ENCODE measurements around the gene KLK15.

The KLK15 gene

DNA sequence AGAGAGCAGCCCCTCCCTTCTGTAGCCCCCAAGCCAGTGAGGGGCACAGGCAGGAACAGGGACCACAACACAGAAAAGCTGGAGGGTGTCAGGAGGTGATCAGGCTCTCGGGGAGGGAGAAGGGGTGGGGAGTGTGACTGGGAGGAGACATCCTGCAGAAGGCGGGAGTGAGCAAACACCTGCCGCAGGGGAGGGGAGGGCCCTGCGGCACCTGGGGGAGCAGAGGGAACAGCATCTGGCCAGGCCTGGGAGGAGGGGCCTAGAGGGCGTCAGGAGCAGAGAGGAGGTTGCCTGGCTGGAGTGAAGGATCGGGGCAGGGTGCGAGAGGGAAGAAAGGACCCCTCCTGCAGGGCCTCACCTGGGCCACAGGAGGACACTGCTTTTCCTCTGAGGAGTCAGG, 25.5 kb upstream of the KLK15 start:
- no peak for TF ChIP-seq TAF1 (IDR thresholded peaks at IDR 0.05; ENCODE audit: borderline replicate concordance, insufficient read depth, low read length)
- TF ChIP-seq, protein P1, sequence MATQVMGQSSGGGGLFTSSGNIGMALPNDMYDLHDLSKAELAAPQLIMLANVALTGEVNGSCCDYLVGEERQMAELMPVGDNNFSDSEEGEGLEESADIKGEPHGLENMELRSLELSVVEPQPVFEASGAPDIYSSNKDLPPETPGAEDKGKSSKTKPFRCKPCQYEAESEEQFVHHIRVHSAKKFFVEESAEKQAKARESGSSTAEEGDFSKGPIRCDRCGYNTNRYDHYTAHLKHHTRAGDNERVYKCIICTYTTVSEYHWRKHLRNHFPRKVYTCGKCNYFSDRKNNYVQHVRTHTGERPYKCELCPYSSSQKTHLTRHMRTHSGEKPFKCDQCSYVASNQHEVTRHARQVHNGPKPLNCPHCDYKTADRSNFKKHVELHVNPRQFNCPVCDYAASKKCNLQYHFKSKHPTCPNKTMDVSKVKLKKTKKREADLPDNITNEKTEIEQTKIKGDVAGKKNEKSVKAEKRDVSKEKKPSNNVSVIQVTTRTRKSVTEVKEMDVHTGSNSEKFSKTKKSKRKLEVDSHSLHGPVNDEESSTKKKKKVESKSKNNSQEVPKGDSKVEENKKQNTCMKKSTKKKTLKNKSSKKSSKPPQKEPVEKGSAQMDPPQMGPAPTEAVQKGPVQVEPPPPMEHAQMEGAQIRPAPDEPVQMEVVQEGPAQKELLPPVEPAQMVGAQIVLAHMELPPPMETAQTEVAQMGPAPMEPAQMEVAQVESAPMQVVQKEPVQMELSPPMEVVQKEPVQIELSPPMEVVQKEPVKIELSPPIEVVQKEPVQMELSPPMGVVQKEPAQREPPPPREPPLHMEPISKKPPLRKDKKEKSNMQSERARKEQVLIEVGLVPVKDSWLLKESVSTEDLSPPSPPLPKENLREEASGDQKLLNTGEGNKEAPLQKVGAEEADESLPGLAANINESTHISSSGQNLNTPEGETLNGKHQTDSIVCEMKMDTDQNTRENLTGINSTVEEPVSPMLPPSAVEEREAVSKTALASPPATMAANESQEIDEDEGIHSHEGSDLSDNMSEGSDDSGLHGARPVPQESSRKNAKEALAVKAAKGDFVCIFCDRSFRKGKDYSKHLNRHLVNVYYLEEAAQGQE (IDR thresholded peaks at IDR 0.05; ENCODE audit: insufficient read depth in 1 of 2, low read depth in 2 of 2, low read length in 2 of 2): no peak
- TF ChIP-seq POLR2AphosphoS5 (IDR thresholded peaks at IDR 0.05; ENCODE audit: low read depth, low read length): no peak
- no peak for TF ChIP-seq SIN3A (IDR thresholded peaks at IDR 0.05; ENCODE audit: borderline replicate concordance, insufficient read depth, low read length)
- TF ChIP-seq FOXP2 (optimal IDR thresholded peaks at IDR 0.05; ENCODE audit: borderline replicate concordance, extremely low read depth, extremely low read length, insufficient read depth): no peak

DNA sequence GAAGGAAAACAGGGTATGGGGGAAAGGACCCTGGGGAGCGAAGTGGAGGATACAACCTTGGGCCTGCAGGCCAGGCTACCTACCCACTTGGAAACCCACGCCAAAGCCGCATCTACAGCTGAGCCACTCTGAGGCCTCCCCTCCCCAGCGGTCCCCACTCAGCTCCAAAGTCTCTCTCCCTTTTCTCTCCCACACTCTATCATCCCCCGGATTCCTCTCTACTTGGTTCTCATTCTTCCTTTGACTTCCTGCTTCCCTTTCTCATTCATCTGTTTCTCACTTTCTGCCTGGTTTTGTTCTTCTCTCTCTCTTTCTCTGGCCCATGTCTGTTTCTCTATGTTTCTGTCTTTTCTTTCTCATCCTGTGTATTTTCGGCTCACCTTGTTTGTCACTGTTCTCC, 24.0 kb upstream of the KLK15 start:
- no peak for TF ChIP-seq TAF1 (IDR thresholded peaks at IDR 0.05; ENCODE audit: borderline replicate concordance, insufficient read depth, low read length)
- no peak for TF ChIP-seq POLR2AphosphoS5 (IDR thresholded peaks at IDR 0.05; ENCODE audit: low read depth, low read length)
- TF ChIP-seq SIN3A (IDR thresholded peaks at IDR 0.05; ENCODE audit: borderline replicate concordance, insufficient read depth, low read length): no peak
- TF ChIP-seq, protein P1 (IDR thresholded peaks at IDR 0.05; ENCODE audit: insufficient read depth in 1 of 2, low read depth in 2 of 2, low read length in 2 of 2): no peak
- no peak for TF ChIP-seq FOXP2 (optimal IDR thresholded peaks at IDR 0.05; ENCODE audit: borderline replicate concordance, extremely low read depth, extremely low read length, insufficient read depth)

DNA sequence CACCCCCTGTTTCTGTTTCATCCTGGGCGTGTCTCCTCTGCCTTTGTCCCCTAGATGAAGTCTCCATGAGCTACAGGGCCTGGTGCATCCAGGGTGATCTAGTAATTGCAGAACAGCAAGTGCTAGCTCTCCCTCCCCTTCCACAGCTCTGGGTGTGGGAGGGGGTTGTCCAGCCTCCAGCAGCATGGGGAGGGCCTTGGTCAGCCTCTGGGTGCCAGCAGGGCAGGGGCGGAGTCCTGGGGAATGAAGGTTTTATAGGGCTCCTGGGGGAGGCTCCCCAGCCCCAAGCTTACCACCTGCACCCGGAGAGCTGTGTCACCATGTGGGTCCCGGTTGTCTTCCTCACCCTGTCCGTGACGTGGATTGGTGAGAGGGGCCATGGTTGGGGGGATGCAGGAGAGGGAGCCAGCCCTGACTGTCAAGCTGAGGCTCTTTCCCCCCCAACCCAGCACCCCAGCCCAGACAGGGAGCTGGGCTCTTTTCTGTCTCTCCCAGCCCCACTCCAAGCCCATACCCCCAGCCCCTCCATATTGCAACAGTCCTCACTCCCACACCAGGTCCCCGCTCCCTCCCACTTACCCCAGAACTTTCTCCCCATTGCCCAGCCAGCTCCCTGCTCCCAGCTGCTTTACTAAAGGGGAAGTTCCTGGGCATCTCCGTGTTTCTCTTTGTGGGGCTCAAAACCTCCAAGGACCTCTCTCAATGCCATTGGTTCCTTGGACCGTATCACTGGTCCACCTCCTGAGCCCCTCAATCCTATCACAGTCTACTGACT, 21.4 kb upstream of the KLK15 start, which contains the start of gene KLK3:
Gene KLK3, plus strand, starts transcription at position 280 of the 775 bp plus-strand sequence. Its CDS starts 41 bp downstream, at position 321.
- TF ChIP-seq TAF1 (IDR thresholded peaks at IDR 0.05; ENCODE audit: borderline replicate concordance, insufficient read depth, low read length) (no peak), POLR2AphosphoS5 (IDR thresholded peaks at IDR 0.05; ENCODE audit: low read depth, low read length) (no peak), SIN3A (IDR thresholded peaks at IDR 0.05; ENCODE audit: borderline replicate concordance, insufficient read depth, low read length) (no peak), FOXP2 (optimal IDR thresholded peaks at IDR 0.05; ENCODE audit: borderline replicate concordance, extremely low read depth, extremely low read length, insufficient read depth) (no peak)
- TF ChIP-seq, protein P1 (IDR thresholded peaks at IDR 0.05; ENCODE audit: insufficient read depth in 1 of 2, low read depth in 2 of 2, low read length in 2 of 2): no peak

DNA sequence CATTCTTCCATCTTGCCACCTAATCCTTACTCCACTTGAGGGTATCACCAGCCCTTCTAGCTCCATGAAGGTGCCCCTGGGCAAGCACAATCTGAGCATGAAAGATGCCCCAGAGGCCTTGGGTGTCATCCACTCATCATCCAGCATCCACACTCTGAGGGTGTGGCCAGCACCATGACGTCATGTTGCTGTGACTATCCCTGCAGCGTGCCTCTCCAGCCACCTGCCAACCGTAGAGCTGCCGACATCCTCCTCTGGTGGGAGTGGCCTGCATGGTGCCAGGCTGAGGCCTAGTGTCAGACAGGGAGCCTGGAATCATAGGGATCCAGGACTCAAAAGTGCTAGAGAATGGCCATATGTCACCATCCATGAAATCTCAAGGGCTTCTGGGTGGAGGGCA, 18.2 kb upstream of the KLK15 start:
- TF ChIP-seq SIN3A (IDR thresholded peaks at IDR 0.05; ENCODE audit: borderline replicate concordance, insufficient read depth, low read length) (no peak), TAF1 (IDR thresholded peaks at IDR 0.05; ENCODE audit: borderline replicate concordance, insufficient read depth, low read length) (no peak), FOXP2 (optimal IDR thresholded peaks at IDR 0.05; ENCODE audit: borderline replicate concordance, extremely low read depth, extremely low read length, insufficient read depth) (no peak), POLR2AphosphoS5 (IDR thresholded peaks at IDR 0.05; ENCODE audit: low read depth, low read length) (no peak)
- TF ChIP-seq, protein P1 (IDR thresholded peaks at IDR 0.05; ENCODE audit: insufficient read depth in 1 of 2, low read depth in 2 of 2, low read length in 2 of 2): no peak

Data from PFSK-1 (cell line).